ENCODE data around the gene EPB41L5. TPM values are rescaled to one million over a fixed set of nuclear protein-coding genes. Genes with fewer than 3 reads are reported as not detected.
A peak's percentile ranks its signal among the peaks of the same experiment; 100 is the strongest.

EPB41L5 gene
- 5.6 and 7.0 TPM in 2 replicates for total RNA-seq (2014; rRNA removed; shearing (Covaris generic))
- total RNA-seq (2022): 13.1 and 14.1 TPM in 2 replicates
- Bru-seq, nascent RNA: percentile 63 among the genes with signal in this experiment
- BruChase-seq, experiment 1, labeled RNA remaining after a 6-hour chase: percentile 56 among the genes with signal in this experiment
- percentile 60 among the genes with signal in this experiment for BruChase-seq, experiment 2, labeled RNA remaining after a 2-hour chase
- long read RNA-seq, partial matches to known transcripts: 3 of 14 reads
- long read RNA-seq, other reads (novel, unspliced or antisense): 9 of 14 reads

DNA sequence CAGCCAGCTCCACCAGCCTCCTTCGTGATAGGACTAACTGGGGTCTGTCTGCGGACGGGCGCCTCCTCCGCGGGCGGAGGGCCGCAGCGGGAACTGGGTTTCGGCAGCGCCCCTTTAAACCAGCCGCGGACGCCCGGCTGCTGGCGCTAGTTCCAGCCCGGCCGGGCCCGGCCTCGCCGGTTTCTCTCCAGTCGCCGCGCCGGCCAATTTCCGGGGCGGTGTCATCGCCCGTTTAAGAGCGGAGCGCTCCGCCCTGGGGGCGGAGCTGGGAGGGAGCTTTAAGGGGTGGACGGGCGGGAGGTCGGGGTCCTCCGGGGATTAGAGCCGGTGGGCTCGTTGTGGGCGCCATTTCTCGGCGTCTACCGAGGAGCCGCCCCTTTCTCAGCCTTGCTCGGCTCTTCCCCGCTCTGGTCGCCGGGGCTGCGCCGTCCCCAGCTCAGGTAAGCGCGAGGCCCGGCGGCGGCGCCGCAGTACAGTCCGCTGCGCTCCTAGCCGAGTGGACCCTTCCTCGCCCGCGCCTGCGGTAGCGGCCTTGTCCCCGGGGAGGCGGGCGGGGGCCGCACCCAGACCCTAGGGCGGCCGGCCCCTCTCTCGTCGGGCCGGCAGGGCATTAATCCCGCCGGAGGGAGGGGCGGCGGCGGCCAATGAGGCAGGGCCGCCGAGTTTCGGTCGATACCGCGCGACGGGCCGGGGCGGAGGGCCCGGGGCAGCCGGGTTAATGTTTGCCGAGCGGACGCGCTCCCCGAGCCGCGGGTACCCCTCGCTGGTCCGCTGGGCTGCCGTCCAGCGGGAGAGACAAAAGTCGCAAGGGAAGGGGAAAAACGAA, at the start of gene EPB41L5:
TSS of gene EPB41L5 (plus strand) at position 307 of the 826 bp plus-strand sequence. CDS start 6,008 bp downstream, outside the sequence.
- no peak for TF ChIP-seq EZH2phosphoT487 (IDR thresholded peaks at IDR 0.05; ENCODE audit: borderline replicate concordance, low read depth, low read length)
- TF ChIP-seq, protein P1, sequence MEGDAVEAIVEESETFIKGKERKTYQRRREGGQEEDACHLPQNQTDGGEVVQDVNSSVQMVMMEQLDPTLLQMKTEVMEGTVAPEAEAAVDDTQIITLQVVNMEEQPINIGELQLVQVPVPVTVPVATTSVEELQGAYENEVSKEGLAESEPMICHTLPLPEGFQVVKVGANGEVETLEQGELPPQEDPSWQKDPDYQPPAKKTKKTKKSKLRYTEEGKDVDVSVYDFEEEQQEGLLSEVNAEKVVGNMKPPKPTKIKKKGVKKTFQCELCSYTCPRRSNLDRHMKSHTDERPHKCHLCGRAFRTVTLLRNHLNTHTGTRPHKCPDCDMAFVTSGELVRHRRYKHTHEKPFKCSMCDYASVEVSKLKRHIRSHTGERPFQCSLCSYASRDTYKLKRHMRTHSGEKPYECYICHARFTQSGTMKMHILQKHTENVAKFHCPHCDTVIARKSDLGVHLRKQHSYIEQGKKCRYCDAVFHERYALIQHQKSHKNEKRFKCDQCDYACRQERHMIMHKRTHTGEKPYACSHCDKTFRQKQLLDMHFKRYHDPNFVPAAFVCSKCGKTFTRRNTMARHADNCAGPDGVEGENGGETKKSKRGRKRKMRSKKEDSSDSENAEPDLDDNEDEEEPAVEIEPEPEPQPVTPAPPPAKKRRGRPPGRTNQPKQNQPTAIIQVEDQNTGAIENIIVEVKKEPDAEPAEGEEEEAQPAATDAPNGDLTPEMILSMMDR (conservative IDR thresholded peaks at IDR 0.05; ENCODE audit: low read length): no peak
- ChIA-PET POLR2A (interaction anchor here (0.8 to 1.0 kb wide), 3 partner anchors 9 to 164 kb away, joined by 3 to 7 read pairs (median 3); no protein-coding TSS in a partner anchor), CTCF (ENCODE audit: unreplicated experiment) (interaction anchor here (0.6 to 1.0 kb wide), 3 partner anchors 164 to 242 kb away, joined by 3 read pairs; no protein-coding TSS in a partner anchor)
- BruUV-seq (replicated peaks): no TSS peak
- H3K4me2 ChIP-seq (ENCODE audit: low read length): peak within 1 kb of the TSS; percentile 96
- H3K9me3 ChIP-seq (ENCODE audit: low read length): no peaks in the 10 kb centered on the region
- H3K36me3 ChIP-seq (ENCODE audit: insufficient read depth, low read length): no peaks in the 10 kb centered on the region
- peak within 1 kb of the TSS; percentile 82 for H3K4me3 ChIP-seq (ENCODE audit: low read depth, low read length, poor library complexity, severe bottlenecking)
- no peaks in the 10 kb centered on the region for H3K9me2 ChIP-seq (ENCODE audit: insufficient read depth, low read length)
- peak within 1 kb of the TSS; percentile 7 for H3K27ac ChIP-seq (ENCODE audit: low read depth, low read length, poor library complexity, severe bottlenecking)
- H3K79me2 ChIP-seq (ENCODE audit: insufficient read depth, low read depth, low read length): peaks cover 12% of the 10 kb centered on the region; the same call in 1 of the 2 replicates
- intact Hi-C loops (cut with micrococcal nuclease; ENCODE audit: unreplicated experiment): loop anchor here (1.0 to 10.0 kb wide), 7 partner anchors 96 to 1722 kb away; partner anchors contain the start of genes NIFK, PTPN4 and TMEM185B
- peak; percentile 96 for DNase-seq (ENCODE audit: low spot score)
- H3K4me1 ChIP-seq (ENCODE audit: insufficient read depth, low read length, poor library complexity, severe bottlenecking): peaks cover 23% of the 10 kb centered on the region
- peak within 1 kb of the TSS; percentile 99 for H2AFZ ChIP-seq (ENCODE audit: low read length)
- H4K20me1 ChIP-seq (ENCODE audit: insufficient read depth, low read length): peaks cover 6% of the 10 kb centered on the region; the same call in 1 of the 2 replicates

DNA sequence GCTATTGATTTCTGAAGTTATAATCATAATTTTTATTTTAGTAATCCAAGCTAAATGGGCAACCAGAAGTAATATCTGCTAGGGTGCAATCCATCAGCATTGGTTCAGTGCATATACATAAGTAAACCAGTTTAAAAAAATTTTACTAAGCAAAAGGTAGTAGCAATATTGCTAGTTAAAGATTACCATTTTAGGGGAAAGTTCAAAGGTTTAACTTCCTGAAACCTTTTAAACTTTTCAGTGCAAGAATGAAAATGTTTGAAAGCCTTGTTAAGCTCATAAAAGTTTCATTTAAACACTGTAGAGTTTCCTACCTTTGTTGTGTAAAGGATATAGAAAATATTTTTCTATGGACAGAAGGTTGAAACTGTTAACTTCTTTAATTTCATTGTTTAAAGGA, 31.0 kb upstream of the EPB41L5 start:
- ChIA-PET CTCF (ENCODE audit: unreplicated experiment) (no interaction called here), POLR2A (interaction anchor here (0.6 kb wide), 1 partner anchor 25 kb away, joined by 3 read pairs; no protein-coding TSS in a partner anchor)

More for the DNA sequence above, 31.0 kb upstream of the EPB41L5 start:
- intact Hi-C loops (cut with micrococcal nuclease; ENCODE audit: unreplicated experiment): no loop called here
- no peaks in the 10 kb centered on the region for H3K9me3 ChIP-seq (ENCODE audit: low read length)
- no peak overlapping the region for H3K4me2 ChIP-seq (ENCODE audit: low read length)
- H3K9me2 ChIP-seq (ENCODE audit: insufficient read depth, low read length): no peaks in the 10 kb centered on the region
- H3K4me1 ChIP-seq (ENCODE audit: insufficient read depth, low read length, poor library complexity, severe bottlenecking): no peaks in the 10 kb centered on the region
- H4K20me1 ChIP-seq (ENCODE audit: insufficient read depth, low read length): no peaks in the 10 kb centered on the region; the same call in 1 of the 2 replicates
- H3K36me3 ChIP-seq (ENCODE audit: insufficient read depth, low read length): no peaks in the 10 kb centered on the region
- H3K27ac ChIP-seq (ENCODE audit: low read depth, low read length, poor library complexity, severe bottlenecking): no peak overlapping the region
- no TSS peak for BruUV-seq (replicated peaks)
- no peak overlapping the region for H2AFZ ChIP-seq (ENCODE audit: low read length)
- no peak for TF ChIP-seq EZH2phosphoT487 (IDR thresholded peaks at IDR 0.05; ENCODE audit: borderline replicate concordance, low read depth, low read length)
- TF ChIP-seq, protein P1 (conservative IDR thresholded peaks at IDR 0.05; ENCODE audit: low read length): no peak
- no peaks in the 10 kb centered on the region for H3K79me2 ChIP-seq (ENCODE audit: insufficient read depth, low read depth, low read length)
- DNase-seq (ENCODE audit: low spot score): no peak
- H3K4me3 ChIP-seq (ENCODE audit: low read depth, low read length, poor library complexity, severe bottlenecking): no peak overlapping the region
